ENCODE results near the gene DCLK1. TPM values are rescaled to one million over a fixed set of nuclear protein-coding genes. Genes with fewer than 3 reads are reported as not detected.

The DCLK1 gene
- total and polyA plus RNA-seq, 8 donors = 0.67 to 10.1 (median 1.7) TPM

DNA sequence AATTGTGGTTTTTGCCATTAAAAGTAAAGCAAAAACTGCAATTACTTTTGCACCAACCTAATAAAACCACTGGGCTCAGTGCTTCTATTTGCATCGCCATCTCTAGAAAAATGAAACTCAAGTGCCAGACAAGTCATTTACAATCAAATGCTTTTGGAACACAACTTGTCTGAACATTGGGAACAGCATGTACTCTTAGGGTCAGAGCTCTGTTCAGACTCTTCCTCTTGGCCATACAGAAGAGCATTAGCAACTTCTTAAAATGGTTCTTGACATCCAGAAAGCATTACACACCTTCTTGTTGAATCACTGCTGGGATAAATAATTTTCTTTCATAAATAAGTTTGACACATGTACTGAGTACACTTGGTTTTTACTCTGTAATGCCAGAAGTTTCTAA lies 272.5 kb downstream of the DCLK1 start:
- 62 to 64% methylated on average over 1 of the region's 1 CpG for WGBS, 2 donors
- no peak for DNase-seq
- Histone ChIP-seq H3K36me3 (no peaks in the 10 kb centered on the region), H3K27me3 (no peaks in the 10 kb centered on the region), H3K9me3 (no peaks in the 10 kb centered on the region), H3K4me3 (no peak overlapping the region), H3K27ac (no peak overlapping the region), H3K4me1 (no peaks in the 10 kb centered on the region)
- intact Hi-C loops (cut with DNase I) = no loop called here
- ATAC-seq = peak in 1 of 4 donors; percentile 28
- TF ChIP-seq, protein P1, sequence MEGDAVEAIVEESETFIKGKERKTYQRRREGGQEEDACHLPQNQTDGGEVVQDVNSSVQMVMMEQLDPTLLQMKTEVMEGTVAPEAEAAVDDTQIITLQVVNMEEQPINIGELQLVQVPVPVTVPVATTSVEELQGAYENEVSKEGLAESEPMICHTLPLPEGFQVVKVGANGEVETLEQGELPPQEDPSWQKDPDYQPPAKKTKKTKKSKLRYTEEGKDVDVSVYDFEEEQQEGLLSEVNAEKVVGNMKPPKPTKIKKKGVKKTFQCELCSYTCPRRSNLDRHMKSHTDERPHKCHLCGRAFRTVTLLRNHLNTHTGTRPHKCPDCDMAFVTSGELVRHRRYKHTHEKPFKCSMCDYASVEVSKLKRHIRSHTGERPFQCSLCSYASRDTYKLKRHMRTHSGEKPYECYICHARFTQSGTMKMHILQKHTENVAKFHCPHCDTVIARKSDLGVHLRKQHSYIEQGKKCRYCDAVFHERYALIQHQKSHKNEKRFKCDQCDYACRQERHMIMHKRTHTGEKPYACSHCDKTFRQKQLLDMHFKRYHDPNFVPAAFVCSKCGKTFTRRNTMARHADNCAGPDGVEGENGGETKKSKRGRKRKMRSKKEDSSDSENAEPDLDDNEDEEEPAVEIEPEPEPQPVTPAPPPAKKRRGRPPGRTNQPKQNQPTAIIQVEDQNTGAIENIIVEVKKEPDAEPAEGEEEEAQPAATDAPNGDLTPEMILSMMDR (IDR thresholded peaks at IDR 0.05) = no peak
- no peak for FAIRE-seq

DNA sequence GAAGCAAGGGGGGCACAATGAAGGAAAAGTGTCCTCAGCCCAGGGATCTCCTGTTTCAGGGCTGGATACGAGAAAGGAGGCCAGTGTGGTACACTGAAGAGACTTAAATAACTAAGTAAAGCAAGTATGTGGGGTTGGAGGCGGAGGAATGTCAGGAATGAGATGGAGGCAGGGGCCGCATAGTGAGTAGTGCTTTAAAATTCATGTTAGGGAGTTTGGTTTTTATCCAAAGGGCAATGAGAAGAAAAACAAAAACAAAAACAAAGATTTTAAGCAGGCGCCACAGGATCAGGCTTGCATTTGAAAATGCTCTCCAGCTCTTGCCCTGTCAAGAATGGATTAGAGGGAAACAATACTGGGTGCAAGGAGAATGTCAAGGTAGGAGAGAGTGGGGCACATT lies 273.4 kb downstream of the DCLK1 start:
- H3K9me3 ChIP-seq = no peaks in the 10 kb centered on the region
- intact Hi-C loops (cut with DNase I) = no loop called here
- H3K27ac ChIP-seq = no peak overlapping the region
- WGBS, 2 donors = 39 to 46% methylated on average over 4 of the region's 4 CpGs
- H3K4me1 ChIP-seq = no peaks in the 10 kb centered on the region
- FAIRE-seq = no peak
- TF ChIP-seq, protein P1 (IDR thresholded peaks at IDR 0.05) = no peak
- no peak for DNase-seq
- no peak for ATAC-seq
- no peaks in the 10 kb centered on the region for H3K27me3 ChIP-seq
- no peaks in the 10 kb centered on the region for H3K36me3 ChIP-seq
- H3K4me3 ChIP-seq = no peak overlapping the region

DNA sequence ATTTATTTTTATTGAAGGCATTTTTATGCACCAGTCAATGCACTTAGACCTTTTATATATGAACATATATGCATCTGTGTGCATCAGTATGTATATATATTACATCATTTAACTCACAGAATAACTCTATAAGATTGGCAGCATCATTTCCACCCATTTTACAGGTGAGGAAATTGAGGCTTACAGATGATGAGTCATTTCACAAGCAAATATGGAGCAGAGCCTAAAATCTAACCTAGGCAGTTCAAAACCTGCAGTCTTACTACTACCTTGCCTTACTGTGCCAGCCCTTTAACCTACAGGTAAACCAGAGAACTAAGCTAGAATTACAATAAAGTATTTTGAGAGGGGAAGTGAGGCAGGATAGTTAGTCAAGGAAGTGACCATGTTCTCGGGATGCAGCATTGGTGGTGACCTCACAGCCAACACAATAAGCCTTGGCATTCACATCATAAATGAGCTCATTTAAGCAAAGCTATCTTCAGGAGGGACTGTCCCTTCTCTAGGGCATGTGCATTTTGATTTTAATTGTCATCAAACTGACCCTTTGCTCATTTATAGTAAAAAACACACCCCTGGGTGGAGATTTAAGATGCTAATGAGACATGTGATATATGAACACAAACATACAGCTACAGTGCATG lies 274.3 kb downstream of the DCLK1 start:
- FAIRE-seq (no peak), ATAC-seq (no peak), DNase-seq (no peak)
- TF ChIP-seq, protein P1 (IDR thresholded peaks at IDR 0.05) = no peak
- Histone ChIP-seq H3K36me3 (no peaks in the 10 kb centered on the region), H3K4me3 (no peak overlapping the region), H3K27me3 (no peaks in the 10 kb centered on the region), H3K4me1 (no peaks in the 10 kb centered on the region), H3K9me3 (no peaks in the 10 kb centered on the region), H3K27ac (no peak overlapping the region)
- WGBS, 2 donors = 37 to 44% methylated on average over 1 of the region's 1 CpG
- intact Hi-C loops (cut with DNase I) = no loop called here

DNA sequence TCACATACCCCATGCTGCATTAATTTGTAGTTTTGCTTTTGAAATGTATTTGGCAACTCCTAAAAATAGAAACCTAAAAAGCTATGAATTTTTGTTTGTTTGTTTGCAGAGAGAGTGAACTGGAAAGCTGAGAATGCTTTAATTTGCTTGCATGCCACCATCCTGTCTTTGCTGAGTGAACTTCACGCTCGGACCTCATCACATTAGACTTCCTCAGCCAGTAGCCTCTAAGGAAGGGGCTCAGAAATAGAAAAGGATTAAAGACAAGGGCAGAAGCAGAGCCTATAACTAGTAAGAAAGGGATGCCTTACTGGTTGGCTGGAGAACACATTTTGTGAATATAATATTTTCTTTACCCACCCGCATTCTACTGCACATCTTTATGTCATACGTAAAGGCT lies 275.1 kb downstream of the DCLK1 start:
- Histone ChIP-seq H3K27ac (no peak overlapping the region), H3K36me3 (no peaks in the 10 kb centered on the region), H3K4me3 (no peak overlapping the region), H3K27me3 (no peaks in the 10 kb centered on the region), H3K4me1 (no peaks in the 10 kb centered on the region), H3K9me3 (no peaks in the 10 kb centered on the region)
- ATAC-seq = no peak
- intact Hi-C loops (cut with DNase I) = no loop called here
- no peak for DNase-seq
- 43 to 48% methylated on average over 4 of the region's 4 CpGs for WGBS, 2 donors
- no peak for FAIRE-seq
- TF ChIP-seq, protein P1 (IDR thresholded peaks at IDR 0.05) = no peak

DNA sequence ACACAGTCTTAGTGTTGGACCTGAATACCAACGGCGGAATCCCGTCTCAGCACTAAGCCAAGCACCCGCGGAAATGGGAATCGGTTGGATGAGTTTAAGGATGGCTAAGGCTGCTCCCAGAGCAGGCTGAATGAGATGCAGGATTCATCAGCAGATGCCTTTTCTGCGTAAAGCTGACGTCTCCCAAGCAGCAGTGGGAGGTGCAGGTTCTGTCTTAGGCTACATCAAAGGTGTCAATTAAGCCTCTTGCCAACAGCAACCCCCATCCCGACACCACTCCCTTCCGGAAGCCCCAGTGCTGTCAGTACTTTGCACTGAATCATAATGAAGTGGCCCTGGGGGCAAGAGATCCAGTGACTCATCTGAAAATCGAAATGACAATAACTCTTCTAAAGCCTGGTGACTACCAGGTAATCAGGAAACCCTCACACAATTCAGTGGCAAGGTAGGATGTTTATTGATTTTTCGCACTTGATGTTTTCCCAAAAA lies 275.6 kb downstream of the DCLK1 start:
- DNase-seq (no peak), ATAC-seq (no peak), FAIRE-seq (no peak)
- TF ChIP-seq, protein P1 (IDR thresholded peaks at IDR 0.05) = no peak
- Histone ChIP-seq H3K9me3 (no peaks in the 10 kb centered on the region), H3K4me1 (no peaks in the 10 kb centered on the region), H3K27me3 (no peaks in the 10 kb centered on the region), H3K36me3 (no peaks in the 10 kb centered on the region), H3K4me3 (no peak overlapping the region), H3K27ac (no peak overlapping the region)
- 14 to 18% methylated on average over 12 of the region's 12 CpGs for WGBS, 2 donors
- intact Hi-C loops (cut with DNase I) = no loop called here

Measured in pancreas (tissue), 10 donors.